ENCODE results near the gene MAX. TPM values are rescaled to one million over a fixed set of nuclear protein-coding genes. Genes with fewer than 3 reads are reported as not detected.

The MAX gene
- total RNA-seq, 2 experiments from 2014 or later: 132 to 134 TPM

DNA sequence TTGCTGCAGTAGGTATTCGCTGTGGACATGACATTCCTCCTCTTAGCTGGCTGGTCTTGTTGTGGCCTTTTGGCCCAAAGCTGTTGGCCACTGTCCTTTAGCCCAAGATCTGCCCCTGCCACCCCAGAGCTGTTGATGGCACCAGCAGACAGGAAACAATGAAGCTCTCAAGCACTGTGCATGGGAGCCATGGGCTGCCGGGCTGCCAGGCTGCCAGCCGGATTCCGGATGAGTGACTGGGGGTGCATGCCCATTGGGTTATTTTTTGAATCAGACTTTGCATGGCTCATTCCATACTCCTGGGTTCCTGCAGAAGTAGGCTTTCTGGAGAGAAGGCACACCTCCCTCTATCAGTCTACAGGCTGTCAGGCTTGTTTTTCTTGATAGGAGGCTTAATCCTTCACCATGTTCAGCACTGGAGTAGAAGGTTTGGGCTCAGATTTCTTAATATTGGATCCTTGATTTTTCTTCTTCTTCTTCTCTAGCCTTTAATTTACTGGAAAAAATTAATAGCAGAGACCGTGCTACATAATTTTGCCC, 32.4 kb downstream of the MAX start:
- peaks cover 8% of the 10 kb centered on the region for H3K4me1 Mint-ChIP-seq (ENCODE audit: low read depth)

DNA sequence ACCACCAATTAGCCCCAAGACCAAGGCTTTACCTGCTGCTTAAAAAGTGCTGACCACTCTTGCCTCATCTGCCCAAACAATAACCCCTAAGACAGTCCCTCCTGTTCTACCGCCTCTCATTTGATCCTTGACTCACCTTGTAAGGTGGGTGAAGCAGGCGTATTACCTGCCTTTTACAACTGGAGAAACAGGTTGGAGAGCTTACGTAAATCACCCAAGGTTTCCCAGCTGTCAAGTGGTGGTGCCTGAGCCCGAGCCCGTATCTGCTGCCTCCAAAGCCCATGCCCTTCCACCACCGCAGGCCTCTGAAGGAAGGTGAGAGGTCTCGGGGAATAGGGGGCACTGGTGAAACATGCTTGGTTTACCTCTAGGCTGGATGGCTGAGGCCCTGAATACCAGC, 36.6 kb downstream of the MAX start:
- DNase-seq (no peak), ATAC-seq (no peak)
- Mint-ChIP-seq H3K4me1 (ENCODE audit: low read depth) (no peaks in the 10 kb centered on the region), H3K9me3 (ENCODE audit: insufficient read depth) (no peaks in the 10 kb centered on the region), H3K27me3 (ENCODE audit: low read depth) (no peaks in the 10 kb centered on the region), H3K27ac (no peak overlapping the region), H3K36me3 (ENCODE audit: low read depth) (peaks cover 71% of the 10 kb centered on the region), H3K4me3 (no peak overlapping the region)
- ChIA-PET POLR2A (no interaction called here), CTCF (no interaction called here)

More for the DNA sequence above, 32.4 kb downstream of the MAX start:
- no peak overlapping the region for H3K4me3 Mint-ChIP-seq
- H3K36me3 Mint-ChIP-seq (ENCODE audit: low read depth): peaks cover 42% of the 10 kb centered on the region
- CTCF ChIA-PET: no interaction called here
- DNase-seq (no peak), ATAC-seq (no peak)
- no peaks in the 10 kb centered on the region for H3K9me3 Mint-ChIP-seq (ENCODE audit: insufficient read depth)
- POLR2A ChIA-PET: no interaction called here
- H3K27ac Mint-ChIP-seq: no peak overlapping the region
- no peaks in the 10 kb centered on the region for H3K27me3 Mint-ChIP-seq (ENCODE audit: low read depth)

DNA sequence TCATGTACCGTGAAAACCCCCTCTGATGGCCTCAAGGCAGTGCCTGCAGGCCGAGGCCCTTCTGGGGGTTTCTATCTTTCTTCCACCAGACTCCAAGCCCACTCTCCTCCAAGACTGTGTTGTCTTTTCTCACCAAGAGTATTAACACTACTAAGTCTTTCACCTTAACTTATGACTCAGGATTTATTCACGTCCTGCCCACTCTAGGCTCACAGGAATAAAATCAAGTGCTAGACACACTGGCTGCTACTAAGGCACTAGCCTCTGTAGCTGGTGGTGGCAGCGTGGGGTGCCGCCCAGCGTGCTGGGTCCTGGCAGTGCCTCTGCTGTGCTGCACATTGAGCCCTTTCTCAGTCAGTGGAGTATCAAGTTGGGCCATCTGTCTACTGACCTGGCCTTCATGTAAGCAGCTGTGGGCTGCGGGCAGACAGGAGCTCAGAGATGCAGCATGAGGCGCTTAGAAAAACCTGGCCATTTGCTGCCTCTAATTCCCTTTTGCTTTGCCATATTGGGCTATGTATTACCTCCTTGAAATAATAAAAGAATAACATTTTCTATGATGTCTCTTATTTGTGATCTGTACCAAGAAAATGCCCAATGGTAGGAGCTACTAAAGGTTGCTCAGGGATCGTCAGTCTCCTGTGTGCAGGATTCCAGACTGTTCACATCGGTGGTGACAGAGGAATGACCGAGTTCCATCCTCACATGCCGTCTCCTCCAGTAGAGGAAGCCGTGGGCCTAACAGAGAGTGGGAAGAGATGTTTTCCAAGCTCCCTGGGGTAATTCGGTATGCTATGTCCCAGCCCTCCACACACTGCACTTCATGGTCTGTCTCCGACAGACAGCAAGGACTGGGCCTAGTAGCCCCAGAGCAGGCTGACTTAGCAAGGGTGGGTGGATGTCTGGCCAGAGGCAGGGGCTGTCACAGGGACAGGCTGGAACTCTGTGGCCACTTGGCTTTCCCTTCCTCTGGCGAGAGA, 39.9 kb downstream of the MAX start:
- no peak overlapping the region for H3K4me3 Mint-ChIP-seq
- H3K36me3 Mint-ChIP-seq (ENCODE audit: low read depth): peaks cover 66% of the 10 kb centered on the region
- H3K27me3 Mint-ChIP-seq (ENCODE audit: low read depth): no peaks in the 10 kb centered on the region
- H3K27ac Mint-ChIP-seq: no peak overlapping the region
- DNase-seq: no peak
- H3K9me3 Mint-ChIP-seq (ENCODE audit: insufficient read depth): no peaks in the 10 kb centered on the region
- CTCF ChIA-PET: no interaction called here
- H3K4me1 Mint-ChIP-seq (ENCODE audit: low read depth): no peaks in the 10 kb centered on the region
- ATAC-seq: no peak
- POLR2A ChIA-PET: no interaction called here

DNA sequence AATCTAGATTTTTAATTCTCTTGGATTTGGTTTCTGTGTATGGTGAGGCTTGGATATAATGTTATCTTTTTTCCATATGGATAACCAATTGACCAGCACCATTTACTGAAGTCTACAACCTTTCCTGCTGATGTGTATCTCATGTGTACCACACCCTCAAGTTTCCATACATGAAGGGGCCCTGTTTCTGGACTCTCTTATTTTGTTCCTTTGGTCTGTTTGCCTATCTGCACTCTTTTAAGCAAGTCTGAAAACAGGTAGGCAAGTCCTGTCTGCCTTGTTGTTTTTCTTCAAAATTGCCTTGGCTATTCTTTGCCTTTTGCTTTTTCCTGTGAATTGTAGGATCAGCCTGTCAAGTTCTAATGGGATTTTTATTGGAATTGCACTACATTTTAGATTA, 44.6 kb downstream of the MAX start:
- CTCF ChIA-PET: no interaction called here
- Mint-ChIP-seq H3K4me1 (ENCODE audit: low read depth) (peaks cover 3% of the 10 kb centered on the region), H3K27me3 (ENCODE audit: low read depth) (no peaks in the 10 kb centered on the region), H3K27ac (no peak overlapping the region), H3K4me3 (no peak overlapping the region), H3K36me3 (ENCODE audit: low read depth) (peaks cover 52% of the 10 kb centered on the region), H3K9me3 (ENCODE audit: insufficient read depth) (no peaks in the 10 kb centered on the region)
- ATAC-seq (no peak), DNase-seq (no peak)
- POLR2A ChIA-PET: no interaction called here

DNA sequence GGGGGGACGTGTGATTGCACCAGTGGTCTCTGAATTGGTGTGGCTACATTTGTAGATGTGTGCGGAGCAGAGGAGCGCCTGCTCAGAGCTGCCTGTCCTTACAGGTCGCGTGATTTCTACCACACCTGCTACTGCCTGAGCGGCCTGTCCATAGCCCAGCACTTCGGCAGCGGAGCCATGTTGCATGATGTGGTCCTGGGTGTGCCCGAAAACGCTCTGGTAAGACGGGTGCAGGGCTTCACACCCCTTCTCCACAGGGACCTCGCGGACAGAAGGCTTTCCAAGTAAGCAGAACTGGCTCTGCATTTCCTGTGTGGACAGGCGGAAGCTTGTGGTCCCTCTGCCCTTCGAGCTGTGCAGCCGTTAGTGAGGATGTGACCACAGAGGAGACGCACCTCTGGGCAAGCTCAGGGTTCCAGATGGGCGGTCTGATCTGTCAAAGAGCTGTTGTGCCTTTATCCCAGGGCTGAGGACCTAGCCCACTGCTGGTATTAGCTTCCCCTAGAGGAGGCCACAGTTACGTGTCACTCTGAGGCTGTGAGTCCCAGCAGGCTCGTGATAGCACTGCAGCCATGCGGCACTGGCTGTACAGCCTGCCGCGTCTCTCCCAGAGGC, 47.7 kb downstream of the MAX start:
- H3K4me3 Mint-ChIP-seq: no peak overlapping the region
- ChIA-PET CTCF (interaction anchor here (0.5 to 0.9 kb wide), 2 partner anchors 41 to 106 kb away, joined by 3 read pairs; no protein-coding TSS in a partner anchor), POLR2A (no interaction called here)
- ATAC-seq (no peak), DNase-seq (no peak)
- no peaks in the 10 kb centered on the region for H3K27me3 Mint-ChIP-seq (ENCODE audit: low read depth)
- H3K4me1 Mint-ChIP-seq (ENCODE audit: low read depth): peaks cover 3% of the 10 kb centered on the region
- peak overlapping the region; percentile 1 for H3K27ac Mint-ChIP-seq
- H3K9me3 Mint-ChIP-seq (ENCODE audit: insufficient read depth): no peaks in the 10 kb centered on the region
- H3K36me3 Mint-ChIP-seq (ENCODE audit: low read depth): peaks cover 35% of the 10 kb centered on the region

DNA sequence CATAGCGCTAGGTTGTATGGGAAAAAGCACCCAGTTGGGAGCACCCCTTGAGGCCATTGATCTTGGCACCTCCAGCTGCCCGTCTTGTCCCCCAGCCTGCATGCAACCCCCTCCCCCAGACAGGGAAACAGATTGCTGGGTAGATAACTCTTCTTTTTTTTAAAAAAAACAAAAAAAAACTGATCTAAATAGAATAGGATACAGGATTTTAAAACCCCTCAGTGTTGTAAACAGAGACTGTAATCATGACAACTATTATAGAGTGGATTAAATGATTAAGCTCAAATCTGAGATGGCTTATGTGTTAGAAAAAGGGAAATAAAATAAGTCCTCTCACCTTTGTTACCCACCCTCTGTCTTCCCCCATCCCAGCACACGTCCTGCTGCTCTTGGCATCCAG, 48.9 kb downstream of the MAX start:
- Mint-ChIP-seq H3K4me3 (no peak overlapping the region), H3K9me3 (ENCODE audit: insufficient read depth) (no peaks in the 10 kb centered on the region), H3K36me3 (ENCODE audit: low read depth) (peaks cover 28% of the 10 kb centered on the region), H3K27ac (no peak overlapping the region), H3K27me3 (ENCODE audit: low read depth) (no peaks in the 10 kb centered on the region), H3K4me1 (ENCODE audit: low read depth) (peaks cover 3% of the 10 kb centered on the region)
- DNase-seq (no peak), ATAC-seq (no peak)
- ChIA-PET POLR2A (no interaction called here), CTCF (no interaction called here)

DNA sequence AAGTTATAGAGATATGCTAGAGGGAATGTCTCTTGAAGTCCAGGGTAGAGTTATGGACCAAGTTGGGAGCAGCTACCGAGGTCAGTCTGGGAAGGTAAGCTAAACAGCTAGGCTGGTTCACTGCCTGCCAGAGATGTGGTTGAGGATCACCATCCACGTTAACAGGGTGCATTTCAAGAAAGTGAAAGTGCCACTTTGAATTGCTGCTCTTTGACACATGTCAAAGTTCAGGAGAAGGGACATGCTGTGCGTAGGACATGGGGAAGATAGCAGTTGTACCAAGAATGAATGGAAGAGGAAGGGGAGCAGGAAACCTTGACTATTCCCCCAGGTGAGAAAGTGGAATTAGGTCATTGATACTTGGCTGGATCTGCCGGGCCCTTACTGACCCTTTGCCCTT, 49.5 kb downstream of the MAX start:
- Mint-ChIP-seq H3K4me1 (ENCODE audit: low read depth) (peaks cover 9% of the 10 kb centered on the region), H3K4me3 (no peak overlapping the region), H3K27me3 (ENCODE audit: low read depth) (no peaks in the 10 kb centered on the region), H3K9me3 (ENCODE audit: insufficient read depth) (no peaks in the 10 kb centered on the region), H3K27ac (peak overlapping the region; percentile 20), H3K36me3 (ENCODE audit: low read depth) (peaks cover 26% of the 10 kb centered on the region)
- POLR2A ChIA-PET: no interaction called here
- CTCF ChIA-PET: no interaction called here
- no peak for DNase-seq
- no peak for ATAC-seq

DNA sequence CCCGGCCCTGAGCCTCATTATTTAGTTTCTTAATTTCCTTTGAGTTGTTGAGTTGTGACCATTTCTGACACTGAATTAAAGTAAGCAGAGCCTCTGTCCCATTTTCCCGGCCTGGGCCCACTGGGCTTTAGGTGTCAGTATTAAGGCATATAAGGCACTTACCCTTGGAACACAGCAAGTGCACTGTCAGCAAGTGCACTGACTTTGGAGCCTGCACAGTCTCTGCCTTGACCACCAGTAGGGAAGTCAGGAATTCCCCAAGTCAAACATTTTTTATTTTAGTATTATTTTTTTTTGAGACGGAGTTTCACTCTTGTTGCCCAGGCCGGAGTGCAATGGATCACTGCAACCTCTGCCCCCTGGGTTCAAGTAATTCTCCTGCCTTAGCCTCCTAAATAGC, 56.6 kb downstream of the MAX start:
- H3K9me3 Mint-ChIP-seq (ENCODE audit: insufficient read depth): no peaks in the 10 kb centered on the region
- ChIA-PET POLR2A (no interaction called here), CTCF (no interaction called here)
- peaks cover 39% of the 10 kb centered on the region for H3K36me3 Mint-ChIP-seq (ENCODE audit: low read depth)
- H3K4me3 Mint-ChIP-seq: no peak overlapping the region
- peaks cover 28% of the 10 kb centered on the region for H3K4me1 Mint-ChIP-seq (ENCODE audit: low read depth)
- DNase-seq (no peak), ATAC-seq (no peak)
- H3K27ac Mint-ChIP-seq: no peak overlapping the region
- no peaks in the 10 kb centered on the region for H3K27me3 Mint-ChIP-seq (ENCODE audit: low read depth)

DNA sequence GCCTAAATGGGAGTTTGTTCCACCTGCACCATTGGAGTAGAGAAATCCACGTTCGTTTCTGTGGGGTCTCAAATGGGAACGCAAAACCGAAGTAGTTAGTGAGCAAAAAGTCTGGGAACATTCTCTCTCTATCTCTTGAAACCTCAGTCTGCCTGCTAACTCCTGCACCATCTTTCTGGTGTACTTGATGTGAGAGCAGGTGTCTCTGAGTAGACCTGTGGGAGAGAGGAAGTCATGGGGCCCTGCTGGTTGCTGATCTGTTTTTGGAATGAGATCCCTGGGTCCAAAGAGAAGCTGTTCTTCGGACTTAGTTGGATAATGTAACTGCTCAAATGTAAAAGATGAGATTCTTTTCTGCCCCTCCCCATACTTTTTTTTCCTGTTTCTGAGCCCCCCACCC, 57.3 kb downstream of the MAX start:
- ChIA-PET POLR2A (no interaction called here), CTCF (no interaction called here)
- Mint-ChIP-seq H3K36me3 (ENCODE audit: low read depth) (peaks cover 39% of the 10 kb centered on the region), H3K4me3 (no peak overlapping the region), H3K27me3 (ENCODE audit: low read depth) (no peaks in the 10 kb centered on the region), H3K9me3 (ENCODE audit: insufficient read depth) (no peaks in the 10 kb centered on the region), H3K4me1 (ENCODE audit: low read depth) (peaks cover 28% of the 10 kb centered on the region), H3K27ac (peak overlapping the region; percentile 37)
- no peak for DNase-seq
- ATAC-seq: no peak

DNA sequence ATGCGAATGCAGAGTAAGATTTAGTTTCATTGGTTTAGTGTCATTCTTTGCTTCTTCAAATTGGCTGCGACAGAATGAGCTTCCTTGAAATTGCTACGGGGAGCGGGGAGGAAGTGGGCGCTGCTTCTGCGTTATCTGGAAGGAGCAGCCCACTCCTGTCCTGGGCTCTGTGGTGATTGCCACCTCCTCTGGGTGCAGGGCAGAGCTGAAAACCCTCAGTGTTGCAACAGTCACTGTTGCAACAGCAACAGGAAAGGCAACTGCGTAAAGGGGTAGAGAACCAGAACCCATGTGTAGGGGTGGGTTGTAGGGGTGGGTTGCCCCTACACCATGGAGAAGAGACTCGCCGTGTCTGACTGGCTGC, 57.7 kb downstream of the MAX start:
- Mint-ChIP-seq H3K27ac (peak overlapping the region; percentile 37), H3K4me1 (ENCODE audit: low read depth) (peaks cover 28% of the 10 kb centered on the region), H3K36me3 (ENCODE audit: low read depth) (peaks cover 39% of the 10 kb centered on the region), H3K4me3 (no peak overlapping the region), H3K27me3 (ENCODE audit: low read depth) (no peaks in the 10 kb centered on the region), H3K9me3 (ENCODE audit: insufficient read depth) (no peaks in the 10 kb centered on the region)
- peak; percentile 29 for DNase-seq
- ChIA-PET CTCF (no interaction called here), POLR2A (no interaction called here)
- peak; percentile 39 for ATAC-seq

DNA sequence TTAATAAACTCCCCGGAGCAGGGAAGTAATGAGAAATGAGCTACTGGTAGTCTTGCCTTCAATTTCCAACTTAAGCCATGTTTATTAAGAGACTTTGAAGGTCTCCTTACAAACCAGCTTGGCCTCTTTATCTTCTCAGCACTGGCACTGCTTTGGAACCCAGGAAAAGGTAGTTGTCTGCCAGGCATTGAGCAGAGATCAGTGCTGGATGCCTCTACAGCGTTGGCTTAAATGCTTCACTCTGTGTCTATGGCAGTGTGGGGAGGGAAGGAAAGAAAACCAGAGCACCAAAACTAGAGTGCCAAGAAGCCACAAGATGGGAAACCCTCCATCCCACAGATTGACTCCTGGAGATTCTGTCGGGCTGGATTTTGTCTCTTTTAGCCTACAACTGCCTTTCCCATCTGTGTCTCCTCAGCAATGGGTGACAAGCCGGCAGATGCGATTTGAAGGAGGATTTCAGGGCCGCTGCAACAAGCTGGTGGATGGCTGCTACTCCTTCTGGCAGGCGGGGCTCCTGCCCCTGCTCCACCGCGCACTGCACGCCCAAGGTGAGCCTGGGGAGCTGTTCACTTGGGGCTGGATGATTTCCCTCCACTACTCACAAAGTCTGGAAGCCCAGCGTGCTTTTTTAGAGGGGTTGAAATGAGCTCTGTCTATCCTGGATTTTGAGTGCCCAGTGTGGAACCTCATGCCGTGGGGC, 58.3 kb downstream of the MAX start:
- no peak for DNase-seq
- Mint-ChIP-seq H3K9me3 (ENCODE audit: insufficient read depth) (no peaks in the 10 kb centered on the region), H3K27me3 (ENCODE audit: low read depth) (no peaks in the 10 kb centered on the region), H3K27ac (peak overlapping the region; percentile 37), H3K4me3 (no peak overlapping the region), H3K4me1 (ENCODE audit: low read depth) (peaks cover 28% of the 10 kb centered on the region), H3K36me3 (ENCODE audit: low read depth) (peaks cover 39% of the 10 kb centered on the region)
- peak; percentile 15 for ATAC-seq
- ChIA-PET POLR2A (no interaction called here), CTCF (no interaction called here)

DNA sequence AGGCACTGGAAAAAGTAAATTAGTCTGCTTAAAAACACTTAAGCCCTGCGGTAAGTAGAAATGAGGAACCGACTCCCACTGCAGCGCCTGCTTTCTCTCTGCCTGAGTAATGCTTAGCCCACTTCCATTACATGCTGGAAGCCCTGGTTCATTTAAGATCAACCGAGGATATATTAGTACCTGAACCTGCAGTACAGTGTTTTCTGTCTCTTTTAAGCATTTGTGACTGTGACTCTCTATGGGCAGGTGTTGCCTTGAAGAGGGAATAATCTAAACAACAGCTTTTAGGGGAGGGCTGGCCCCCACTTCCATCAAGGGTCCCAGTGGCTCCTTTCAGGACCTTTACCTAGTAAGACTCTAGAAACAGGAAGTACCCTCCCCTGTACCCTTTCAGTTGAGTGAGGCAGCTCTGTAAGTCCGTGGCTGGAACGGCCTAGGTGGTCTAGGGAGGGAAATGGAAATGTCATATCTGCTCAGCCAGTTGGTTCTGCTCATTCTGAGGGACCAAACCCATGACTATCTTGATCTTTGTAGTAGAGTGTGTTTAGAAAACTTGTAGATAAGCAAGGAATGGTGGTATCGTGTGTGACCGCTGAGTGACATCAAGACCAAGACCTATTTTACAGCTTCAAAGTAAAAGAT, 59.5 kb downstream of the MAX start:
- POLR2A ChIA-PET: no interaction called here
- no peak for ATAC-seq

More for the DNA sequence above, 59.5 kb downstream of the MAX start:
- H3K9me3 Mint-ChIP-seq (ENCODE audit: insufficient read depth): no peaks in the 10 kb centered on the region
- peaks cover 39% of the 10 kb centered on the region for H3K36me3 Mint-ChIP-seq (ENCODE audit: low read depth)
- peaks cover 22% of the 10 kb centered on the region for H3K4me1 Mint-ChIP-seq (ENCODE audit: low read depth)
- DNase-seq: no peak
- H3K27me3 Mint-ChIP-seq (ENCODE audit: low read depth): no peaks in the 10 kb centered on the region
- H3K4me3 Mint-ChIP-seq: no peak overlapping the region
- CTCF ChIA-PET: no interaction called here
- no peak overlapping the region for H3K27ac Mint-ChIP-seq
